Panc1 (cell line): ENCODE data around the gene TMPRSS6.

Experiments used
- CTCF ChIP-seq: fragments of 450-650 bp; IDR thresholded peaks from 2 replicates; pipeline ENCODE4 v1.5.1; 2017; ENCODE audit warnings: mild to moderate bottlenecking
- POLR2AphosphoS5 ChIP-seq: IDR thresholded peaks from 2 replicates; pipeline ENCODE4 v1.6.1; 2012; ENCODE audit warnings: mild to moderate bottlenecking, low read depth, low read length, moderate library complexity
- SIN3A ChIP-seq: IDR thresholded peaks from 2 replicates; pipeline ENCODE4 v1.6.1; 2012; ENCODE audit warnings: low read depth, mild to moderate bottlenecking, low read length, moderate library complexity, borderline replicate concordance; ENCODE audit not compliant: insufficient read depth

- TF ChIP-seq SIN3A, result no peak
- no peak for TF ChIP-seq POLR2AphosphoS5
- peak; percentile 80 for TF ChIP-seq CTCF
These were observed 65.5 kb downstream of the TMPRSS6 start for GRCh38 chr22:37043828-37044538.
